Vagina (tissue), 2 donors: Measurements from ENCODE around the gene METTL3.

Experiments
- CTCF ChIP-seq, 3 experiments: fragments of 450-650 bp in 2 of 3; fragments of 200-600 bp in 1 of 3; sonication (generic) in 1 of 3; IDR thresholded peaks; one replicate each; pipeline ENCODE4 v1.5.1; 2017 to 2019; ENCODE audit warnings: antibody characterized with exemption in 3 of 3, mild to moderate bottlenecking in 2 of 3, moderate library complexity in 2 of 3
- POLR2A ChIP-seq, 2 donors: fragments of 450-650 bp; IDR thresholded peaks; one replicate each; pipeline ENCODE4 v1.6.1; 2017; ENCODE audit warnings: antibody characterized with exemption in 2 of 2, mild to moderate bottlenecking in 2 of 2, moderate library complexity in 2 of 2

DNA sequence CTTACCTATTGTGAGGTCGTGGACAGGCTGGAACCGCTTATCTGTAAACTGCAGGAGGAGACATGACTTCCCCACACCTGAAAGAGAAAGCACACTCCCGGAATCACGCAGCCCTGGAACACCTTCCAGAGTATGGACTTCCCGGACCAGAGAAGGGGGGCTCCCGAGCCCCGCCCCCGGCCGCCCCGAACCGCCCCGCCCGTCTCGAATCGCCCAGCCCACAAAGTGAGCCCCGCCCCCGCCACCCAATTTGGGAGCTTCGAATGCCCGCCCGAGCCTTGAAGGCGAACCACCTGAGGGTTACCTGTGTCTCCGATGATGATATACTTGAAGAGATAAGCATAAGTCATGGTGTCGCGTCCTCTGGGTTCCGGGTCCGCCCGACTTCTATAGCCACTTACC, 34.6 kb downstream of the METTL3 start:
- TF ChIP-seq CTCF (IDR thresholded peaks at IDR 0.05), result no peak
- no peak for TF ChIP-seq POLR2A (IDR thresholded peaks at IDR 0.05)
